HCT116 (cell line): ENCODE measurements around the gene MMP17. TPM values are rescaled to one million over a fixed set of nuclear protein-coding genes. Genes with fewer than 3 reads are reported as not detected.

Experiments
- ATAC-seq: fragments of 200-7000 bp; cut with Tn5 transposase; 2 replicates; pipeline ENCODE4 v1.9.1; 2020; ENCODE audit warnings: mild to moderate bottlenecking, moderate library complexity
- BruUV-seq: library from RNA; stranded (reverse); fragments of 400-500 nt; replicated peaks from 2 replicates; lab custom pipeline; 2021; lab: Mats Ljungman, UMichigan
- CTCF ChIA-PET: fragments of 300-600 bp; sonication (Branson Sonifier 250); formaldehyde crosslinking; loops from one replicate; lab custom pipeline; 2021; ENCODE audit warnings: antibody characterized with exemption; lab: Charles Lee
- POLR2A ChIA-PET: fragments of 300-600, 350-600 bp; sonication (Branson Sonifier 250); formaldehyde crosslinking; loops from one replicate; lab custom pipeline; 2021; ENCODE audit warnings: antibody characterized with exemption; lab: Charles Lee
- RAD21 ChIA-PET, 2 experiments: fragments of 300-600 bp; sonication (Branson Sonifier 250); formaldehyde crosslinking; loops; one replicate each; lab custom pipeline; 2023; ENCODE audit warnings: low total read pairs in 2 of 2; ENCODE audit not compliant: uncharacterized antibody in 2 of 2, unreplicated experiment in 2 of 2, low non-redundant PET in 1 of 2; lab: Charles Lee
- DNase-seq: peaks from one replicate; pipeline ENCODE4 v3.0.0-alpha.2; 2010; ENCODE audit warnings: low read depth, low spot score
- H2AFZ ChIP-seq: fragments of 200-600 bp; shearing (Covaris generic), sonication (generic); 2 replicates; pipeline ENCODE4 v1.6.1; 2017; ENCODE audit warnings: low read depth, mixed run types, mixed read lengths, antibody characterized with exemption, low read length; ENCODE audit not compliant: poor library complexity, severe bottlenecking
- H3K27ac ChIP-seq: 2 replicates; pipeline ENCODE4 v1.5.1; 2012; ENCODE audit warnings: low read depth, low read length
- H3K27me3 ChIP-seq: fragments of 200-600 bp; sonication (generic); 2 replicates; pipeline ENCODE4 v1.6.1; 2016; ENCODE audit warnings: mixed run types, low read length, mixed read lengths; ENCODE audit not compliant: insufficient read depth
- H3K36me3 ChIP-seq, 2 experiments: fragments of 200-500 bp in 1 of 2; fragments of 200-600 bp in 1 of 2; sonication (Bioruptor generic) in 1 of 2; sonication (generic) in 1 of 2; 2 replicates each; pipeline versions ENCODE4 v1.5.1 to v1.6.1; 2014 to 2016; ENCODE audit warnings: low read length in 2 of 2, inconsistent platforms in 1 of 2, mixed read lengths in 1 of 2, mixed run types in 1 of 2; ENCODE audit not compliant: insufficient read depth in 2 of 2, control insufficient read depth in 1 of 2
- H3K4me1 ChIP-seq, 2 experiments: fragments of 200-600 bp in 1 of 2; sonication (generic) in 1 of 2; 2 replicates each; pipeline versions ENCODE4 v1.5.1 to v1.6.1; 2012 to 2017; ENCODE audit warnings: low read length in 2 of 2, inconsistent platforms in 1 of 2, mild to moderate bottlenecking in 1 of 2, mixed read lengths in 1 of 2, mixed run types in 1 of 2, moderate library complexity in 1 of 2; ENCODE audit not compliant: insufficient read depth in 2 of 2, control insufficient read depth in 1 of 2
- H3K4me2 ChIP-seq: fragments of 200-600 bp; sonication (generic); 2 replicates; pipeline ENCODE4 v1.6.1; 2017; ENCODE audit warnings: mixed run types, low read length, mixed read lengths
- H3K4me3 ChIP-seq, 2 experiments: fragments of 200-600 bp in 1 of 2; sonication (generic) in 1 of 2; replicated peaks in 1 of 2; 2 replicates each; pipeline ENCODE4 v1.5.1; 2011 to 2016; ENCODE audit warnings: low read length in 2 of 2, control low read depth in 1 of 2, low read depth in 1 of 2, mild to moderate bottlenecking in 1 of 2, mixed read lengths in 1 of 2, mixed run types in 1 of 2
- H3K79me2 ChIP-seq: fragments of 200-600 bp; sonication (generic); 2 replicates; pipeline ENCODE4 v1.6.1; 2017; ENCODE audit warnings: mild to moderate bottlenecking, mixed run types, low read length, moderate library complexity, mixed read lengths; ENCODE audit not compliant: insufficient read depth
- H3K9ac ChIP-seq: fragments of 200-600 bp; sonication (generic); 2 replicates; pipeline ENCODE4 v1.6.1; 2016; ENCODE audit warnings: low read length, mixed read lengths
- H3K9me2 ChIP-seq: fragments of 200-600 bp; sonication (generic), shearing (Covaris generic); 2 replicates; pipeline ENCODE4 v1.6.1; 2017; ENCODE audit warnings: mixed run types, mild to moderate bottlenecking, moderate library complexity; ENCODE audit not compliant: insufficient read depth
- H3K9me3 ChIP-seq, 2 experiments: fragments of 200-500 bp in 1 of 2; fragments of 200-600 bp in 1 of 2; sonication (Bioruptor generic) in 1 of 2; sonication (generic) in 1 of 2; 2 replicates each; pipeline ENCODE4 v1.6.1; 2014 to 2017; ENCODE audit warnings: low read length in 2 of 2, mixed read lengths in 2 of 2, inconsistent platforms in 1 of 2, low read depth in 1 of 2, mild to moderate bottlenecking in 1 of 2, mixed run types in 1 of 2, moderate library complexity in 1 of 2; ENCODE audit not compliant: control insufficient read depth in 1 of 2, insufficient read depth in 1 of 2
- H4K20me1 ChIP-seq: fragments of 200-600 bp; sonication (generic), shearing (Covaris generic); 2 replicates; pipeline ENCODE4 v1.6.1; 2017; ENCODE audit warnings: mixed run types, mild to moderate bottlenecking, moderate library complexity; ENCODE audit not compliant: insufficient read depth
- EGR1 ChIP-seq: IDR thresholded peaks from 2 replicates; pipeline ENCODE4 v1.6.1; 2012; ENCODE audit warnings: low read depth
- EZH2 ChIP-seq: fragments of 200-600 bp; sonication (generic); IDR thresholded peaks from 2 replicates; pipeline ENCODE4 v1.6.1; 2017; ENCODE audit warnings: antibody characterized with exemption, mixed run types
- EZH2phosphoT487 ChIP-seq: fragments of 200-600 bp; IDR thresholded peaks from 2 replicates; pipeline ENCODE4 v1.6.1; 2018; ENCODE audit warnings: antibody characterized with exemption, borderline replicate concordance
- FOSL1 ChIP-seq: IDR thresholded peaks from 2 replicates; pipeline ENCODE4 v1.6.1; 2012; ENCODE audit warnings: low read depth
- JUND ChIP-seq: IDR thresholded peaks from 2 replicates; pipeline ENCODE4 v1.6.1; 2012
- POLR2A ChIP-seq: IDR thresholded peaks from 2 replicates; pipeline ENCODE4 v1.7.0; 2011; ENCODE audit warnings: borderline replicate concordance; ENCODE audit not compliant: insufficient read depth, insufficient read length; ENCODE audit errors: extremely low read depth
- POLR2AphosphoS5 ChIP-seq: IDR thresholded peaks from 2 replicates; pipeline ENCODE4 v1.6.1; 2011; ENCODE audit warnings: mild to moderate bottlenecking, low read depth, low read length, moderate library complexity
- SRF ChIP-seq: IDR thresholded peaks from 2 replicates; pipeline ENCODE4 v1.6.1; 2012; ENCODE audit warnings: low read depth
- TCF7L2 ChIP-seq: IDR thresholded peaks from 2 replicates; pipeline ENCODE4 v1.7.0; 2011; ENCODE audit warnings: borderline replicate concordance, inconsistent platforms; ENCODE audit not compliant: insufficient read depth, insufficient read length; ENCODE audit errors: extremely low read depth
- YY1 ChIP-seq: IDR thresholded peaks from 2 replicates; pipeline ENCODE4 v1.6.1; 2011; ENCODE audit warnings: low read length, low read depth, moderate library complexity, mild to moderate bottlenecking; ENCODE audit not compliant: insufficient replicate concordance; ENCODE audit errors: extremely low read depth
- intact Hi-C: fragments of 100-400 bp; cut with micrococcal nuclease; formaldehyde crosslinking; loops from 2 replicates; pipeline ENCODE4 v1.10.0; 2022
- total RNA-seq: library from RNA; stranded (reverse); gene quantifications from one replicate; pipeline ENCODE4 v1.2.1, GENCODE V29; 2021; ENCODE audit not compliant: unreplicated experiment
- TF ChIP-seq, protein P1 (sequence below): IDR thresholded peaks from 2 replicates; pipeline ENCODE4 v1.6.1; 2011; ENCODE audit warnings: mild to moderate bottlenecking, low read length, moderate library complexity; ENCODE audit not compliant: insufficient replicate concordance; ENCODE audit errors: extremely low read depth
- TF ChIP-seq, protein P2 (sequence below): IDR thresholded peaks from 2 replicates; pipeline ENCODE4 v1.6.1; 2012
- TF ChIP-seq, protein P3 (sequence below): IDR thresholded peaks from 2 replicates; pipeline ENCODE4 v1.6.1; 2012; ENCODE audit warnings: low read depth
- TF ChIP-seq, protein P4 (sequence below): IDR thresholded peaks from 2 replicates; pipeline ENCODE4 v1.6.1; 2012

Gene MMP17
- total RNA-seq, 1 experiment from 2014 or later = 14.3 TPM

GRCh38 chr12:131865180-131865875 lies 37.1 kb downstream of the MMP17 start (continued):
- TF ChIP-seq, protein P1, sequence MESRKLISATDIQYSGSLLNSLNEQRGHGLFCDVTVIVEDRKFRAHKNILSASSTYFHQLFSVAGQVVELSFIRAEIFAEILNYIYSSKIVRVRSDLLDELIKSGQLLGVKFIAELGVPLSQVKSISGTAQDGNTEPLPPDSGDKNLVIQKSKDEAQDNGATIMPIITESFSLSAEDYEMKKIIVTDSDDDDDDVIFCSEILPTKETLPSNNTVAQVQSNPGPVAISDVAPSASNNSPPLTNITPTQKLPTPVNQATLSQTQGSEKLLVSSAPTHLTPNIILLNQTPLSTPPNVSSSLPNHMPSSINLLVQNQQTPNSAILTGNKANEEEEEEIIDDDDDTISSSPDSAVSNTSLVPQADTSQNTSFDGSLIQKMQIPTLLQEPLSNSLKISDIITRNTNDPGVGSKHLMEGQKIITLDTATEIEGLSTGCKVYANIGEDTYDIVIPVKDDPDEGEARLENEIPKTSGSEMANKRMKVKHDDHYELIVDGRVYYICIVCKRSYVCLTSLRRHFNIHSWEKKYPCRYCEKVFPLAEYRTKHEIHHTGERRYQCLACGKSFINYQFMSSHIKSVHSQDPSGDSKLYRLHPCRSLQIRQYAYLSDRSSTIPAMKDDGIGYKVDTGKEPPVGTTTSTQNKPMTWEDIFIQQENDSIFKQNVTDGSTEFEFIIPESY = peak; percentile 34
- TF ChIP-seq POLR2A (no peak), FOSL1 (peak; percentile 83), YY1 (peak; percentile 75)
- TF ChIP-seq, protein P2, sequence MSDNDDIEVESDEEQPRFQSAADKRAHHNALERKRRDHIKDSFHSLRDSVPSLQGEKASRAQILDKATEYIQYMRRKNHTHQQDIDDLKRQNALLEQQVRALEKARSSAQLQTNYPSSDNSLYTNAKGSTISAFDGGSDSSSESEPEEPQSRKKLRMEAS = peak; percentile 65

DNA sequence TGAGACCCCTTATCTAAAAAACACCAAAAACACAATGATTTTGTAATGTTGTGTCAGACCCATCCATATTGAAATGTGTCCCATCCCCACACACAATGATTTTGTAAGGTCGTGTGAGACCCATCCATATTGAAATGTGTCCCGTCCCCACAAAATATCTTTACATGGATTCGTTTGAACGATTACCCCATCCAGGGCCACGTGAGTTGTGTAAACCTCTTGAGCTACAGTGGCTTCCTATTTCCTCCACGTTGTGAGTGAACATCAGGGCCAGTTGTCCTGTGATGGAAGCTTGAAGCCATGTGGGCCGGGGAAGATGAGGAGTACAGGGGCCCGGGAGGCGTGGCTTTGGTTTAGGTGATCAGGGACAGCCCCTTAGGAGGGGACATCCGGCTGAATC lies 39.3 kb downstream of the MMP17 start:
- Histone ChIP-seq H3K4me2 (no peak overlapping the region), H3K27me3 (no peaks in the 10 kb centered on the region), H3K27ac (no peak overlapping the region), H3K4me1 (peaks cover 29 to 45% of the 10 kb centered on the region in 2 experiments), H3K9me3 (no peaks in the 10 kb centered on the region), H3K9ac (no peak overlapping the region), H4K20me1 (no peaks in the 10 kb centered on the region), H3K79me2 (no peaks in the 10 kb centered on the region), H3K36me3 (no peaks in the 10 kb centered on the region), H3K9me2 (no peaks in the 10 kb centered on the region), H2AFZ (no peak overlapping the region), H3K4me3 (no peak overlapping the region)
- TF ChIP-seq, protein P3, sequence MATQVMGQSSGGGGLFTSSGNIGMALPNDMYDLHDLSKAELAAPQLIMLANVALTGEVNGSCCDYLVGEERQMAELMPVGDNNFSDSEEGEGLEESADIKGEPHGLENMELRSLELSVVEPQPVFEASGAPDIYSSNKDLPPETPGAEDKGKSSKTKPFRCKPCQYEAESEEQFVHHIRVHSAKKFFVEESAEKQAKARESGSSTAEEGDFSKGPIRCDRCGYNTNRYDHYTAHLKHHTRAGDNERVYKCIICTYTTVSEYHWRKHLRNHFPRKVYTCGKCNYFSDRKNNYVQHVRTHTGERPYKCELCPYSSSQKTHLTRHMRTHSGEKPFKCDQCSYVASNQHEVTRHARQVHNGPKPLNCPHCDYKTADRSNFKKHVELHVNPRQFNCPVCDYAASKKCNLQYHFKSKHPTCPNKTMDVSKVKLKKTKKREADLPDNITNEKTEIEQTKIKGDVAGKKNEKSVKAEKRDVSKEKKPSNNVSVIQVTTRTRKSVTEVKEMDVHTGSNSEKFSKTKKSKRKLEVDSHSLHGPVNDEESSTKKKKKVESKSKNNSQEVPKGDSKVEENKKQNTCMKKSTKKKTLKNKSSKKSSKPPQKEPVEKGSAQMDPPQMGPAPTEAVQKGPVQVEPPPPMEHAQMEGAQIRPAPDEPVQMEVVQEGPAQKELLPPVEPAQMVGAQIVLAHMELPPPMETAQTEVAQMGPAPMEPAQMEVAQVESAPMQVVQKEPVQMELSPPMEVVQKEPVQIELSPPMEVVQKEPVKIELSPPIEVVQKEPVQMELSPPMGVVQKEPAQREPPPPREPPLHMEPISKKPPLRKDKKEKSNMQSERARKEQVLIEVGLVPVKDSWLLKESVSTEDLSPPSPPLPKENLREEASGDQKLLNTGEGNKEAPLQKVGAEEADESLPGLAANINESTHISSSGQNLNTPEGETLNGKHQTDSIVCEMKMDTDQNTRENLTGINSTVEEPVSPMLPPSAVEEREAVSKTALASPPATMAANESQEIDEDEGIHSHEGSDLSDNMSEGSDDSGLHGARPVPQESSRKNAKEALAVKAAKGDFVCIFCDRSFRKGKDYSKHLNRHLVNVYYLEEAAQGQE = no peak
- no peak for TF ChIP-seq TCF7L2
- TF ChIP-seq EGR1 = no peak
- no peak for TF ChIP-seq FOSL1
- TF ChIP-seq EZH2phosphoT487 = no peak
- no peak for TF ChIP-seq EZH2
- TF ChIP-seq, protein P1 = no peak
- TF ChIP-seq POLR2AphosphoS5 = no peak
- no peak for TF ChIP-seq SRF
- TF ChIP-seq, protein P4, sequence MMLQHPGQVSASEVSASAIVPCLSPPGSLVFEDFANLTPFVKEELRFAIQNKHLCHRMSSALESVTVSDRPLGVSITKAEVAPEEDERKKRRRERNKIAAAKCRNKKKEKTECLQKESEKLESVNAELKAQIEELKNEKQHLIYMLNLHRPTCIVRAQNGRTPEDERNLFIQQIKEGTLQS = no peak
- TF ChIP-seq POLR2A = no peak
- TF ChIP-seq, protein P2 = no peak
- no peak for TF ChIP-seq JUND
- ATAC-seq (no peak), DNase-seq (no peak)
- ChIA-PET RAD21 (no interaction called here), POLR2A (no interaction called here), CTCF (no interaction called here)
- intact Hi-C loops = no loop called here
- no TSS peak for BruUV-seq
